ENCODE measurements around the gene WDR90. TPM values are rescaled to one million over a fixed set of nuclear protein-coding genes. Genes with fewer than 3 reads are reported as not detected.

Gene WDR90
- total RNA-seq (2021) = 61.8 and 68.2 TPM in 2 replicates
- long read RNA-seq, full-length matches to known transcripts = 5 of 29 reads
- long read RNA-seq, partial matches to known transcripts = 13 of 29 reads
- long read RNA-seq, other reads (novel, unspliced or antisense) = 11 of 29 reads

DNA sequence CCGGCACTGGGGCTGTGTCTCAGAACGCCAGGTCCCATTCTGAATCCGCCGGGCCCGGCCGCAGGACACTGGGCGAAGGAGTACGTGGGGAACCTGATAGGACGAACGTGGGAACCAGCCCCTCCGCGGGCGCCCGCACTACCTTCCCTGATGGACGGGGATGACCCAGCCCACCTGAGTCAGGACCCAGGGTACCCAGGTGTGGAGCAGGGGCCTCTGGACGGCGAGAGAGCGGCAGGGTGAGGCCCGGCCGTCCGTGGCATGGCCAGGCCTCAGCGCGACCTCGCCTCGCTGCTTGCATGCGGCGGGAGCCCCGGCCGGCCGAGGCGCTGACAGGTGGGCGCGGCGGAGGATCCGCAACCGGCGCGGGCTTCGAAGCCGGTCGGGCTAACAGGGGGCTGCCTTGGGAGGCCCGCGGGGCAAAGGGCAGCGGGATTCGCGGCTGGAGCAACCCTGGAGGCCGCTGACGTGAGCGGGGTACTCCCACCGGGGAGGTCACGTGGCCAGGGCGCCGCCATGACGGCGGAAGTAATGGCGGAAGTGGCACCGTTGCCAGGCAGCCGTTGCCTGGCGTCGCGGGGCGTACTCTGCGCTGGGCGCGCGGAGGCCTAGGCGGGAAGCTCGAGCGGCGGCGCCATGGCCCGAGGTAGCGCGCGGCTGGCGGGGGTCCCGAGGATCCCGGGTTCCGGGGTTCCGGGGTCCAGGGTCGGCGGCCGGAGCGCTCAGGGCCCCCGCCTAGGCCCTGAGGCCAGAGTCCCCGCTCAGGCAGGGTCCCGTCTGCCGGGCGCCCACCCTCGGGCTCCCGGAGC, at the start of gene WDR90:
TSS of gene WDR90 (plus strand) at position 585 of the 809 bp plus-strand sequence. CDS start at position 637, 52 bp downstream.
- Histone ChIP-seq H3K79me1 (ENCODE audit: insufficient read depth, low read depth, low read length, poor library complexity, severe bottlenecking) (no peaks in the 10 kb centered on the region), H2BK120ac (ENCODE audit: low read depth, low read length, poor library complexity, severe bottlenecking) (no peak within 1 kb of the TSS), H3K4me2 (ENCODE audit: insufficient read depth, insufficient read length, low read length) (peak within 1 kb of the TSS; percentile 43), H3K23me2 (ENCODE audit: insufficient read length, low read depth, low read length, poor library complexity, severe bottlenecking) (peaks cover 9% of the 10 kb centered on the region), H3K27me3 (ENCODE audit: insufficient read depth, low read length) (no peaks in the 10 kb centered on the region), H3K23ac (ENCODE audit: insufficient read length, low read depth, low read length) (no peak within 1 kb of the TSS), H2AFZ (ENCODE audit: low read length) (no peak within 1 kb of the TSS), H3K18ac (ENCODE audit: insufficient read length, low read depth, low read length) (no peak within 1 kb of the TSS), H3K14ac (ENCODE audit: insufficient read depth, low read length) (peak within 1 kb of the TSS; percentile 16; the same call in 1 of the 2 replicates), H3K27ac (ENCODE audit: insufficient read length, low read depth, low read length) (no peak within 1 kb of the TSS), H4K8ac (replicated peaks; ENCODE audit: insufficient read length, low read depth, low read length) (no peak within 1 kb of the TSS), H3T11ph (ENCODE audit: low read length) (no peak within 1 kb of the TSS), H3K79me2 (ENCODE audit: insufficient read depth, low read length) (no peaks in the 10 kb centered on the region), H2AK5ac (ENCODE audit: insufficient read length, low read length) (no peak within 1 kb of the TSS), H3K4ac (ENCODE audit: low read depth, low read length) (no peak within 1 kb of the TSS), H3K56ac (ENCODE audit: insufficient read length, low read depth, low read length) (no peak within 1 kb of the TSS), H2BK12ac (ENCODE audit: insufficient read length, low read depth, low read length) (no peak within 1 kb of the TSS), H3K9ac (ENCODE audit: extremely low read depth, insufficient read length, low read length) (peak within 1 kb of the TSS; percentile 23), H4K91ac (ENCODE audit: insufficient read length, low read depth, low read length) (no peak within 1 kb of the TSS), H2BK5ac (ENCODE audit: insufficient read length, low read length) (no peak within 1 kb of the TSS), H4K5ac (ENCODE audit: insufficient read length, low read depth, low read length) (no peak within 1 kb of the TSS), H2BK20ac (ENCODE audit: low read depth, low read length, poor library complexity, severe bottlenecking) (no peak within 1 kb of the TSS), H4K20me1 (ENCODE audit: control insufficient read depth, insufficient read depth, insufficient read length) (no peaks in the 10 kb centered on the region), H2BK15ac (ENCODE audit: low read depth, low read length) (no peak within 1 kb of the TSS), H3K4me1 (ENCODE audit: insufficient read depth, low read length) (no peaks in the 10 kb centered on the region), H3K9me3 (ENCODE audit: control insufficient read depth, low read depth, low read length) (no peaks in the 10 kb centered on the region)
- Mint-ChIP-seq H3K4me3 (peak within 1 kb of the TSS; percentile 74 to 84), H3K36me3 (ENCODE audit: insufficient read depth in 1 of 3, low read depth in 3 of 3) (peaks cover 2 to 11% (median 4%) of the 10 kb centered on the region in 3 experiments; a peak in 4 of 7 replicates), H3K27me3 (ENCODE audit: low read depth) (no peaks in the 10 kb centered on the region; the same call in 1 of the 2 replicates), H3K4me1 (peaks cover 2 to 12% of the 10 kb centered on the region in 2 experiments; a peak in 3 of 4 replicates), H3K9me3 (no peaks in the 10 kb centered on the region), H3K27ac (peak within 1 kb of the TSS in 1 of 3 experiments; percentile 83; a peak in 1 of 7 replicates)
- DNase-seq = peak; percentile 93
- no CpG with 5 or more reads among the region's 91 CpGs for WGBS (ENCODE audit: extremely low coverage, insufficient read length, low lambda C conversion rate)
- TF ChIP-seq, protein P1, sequence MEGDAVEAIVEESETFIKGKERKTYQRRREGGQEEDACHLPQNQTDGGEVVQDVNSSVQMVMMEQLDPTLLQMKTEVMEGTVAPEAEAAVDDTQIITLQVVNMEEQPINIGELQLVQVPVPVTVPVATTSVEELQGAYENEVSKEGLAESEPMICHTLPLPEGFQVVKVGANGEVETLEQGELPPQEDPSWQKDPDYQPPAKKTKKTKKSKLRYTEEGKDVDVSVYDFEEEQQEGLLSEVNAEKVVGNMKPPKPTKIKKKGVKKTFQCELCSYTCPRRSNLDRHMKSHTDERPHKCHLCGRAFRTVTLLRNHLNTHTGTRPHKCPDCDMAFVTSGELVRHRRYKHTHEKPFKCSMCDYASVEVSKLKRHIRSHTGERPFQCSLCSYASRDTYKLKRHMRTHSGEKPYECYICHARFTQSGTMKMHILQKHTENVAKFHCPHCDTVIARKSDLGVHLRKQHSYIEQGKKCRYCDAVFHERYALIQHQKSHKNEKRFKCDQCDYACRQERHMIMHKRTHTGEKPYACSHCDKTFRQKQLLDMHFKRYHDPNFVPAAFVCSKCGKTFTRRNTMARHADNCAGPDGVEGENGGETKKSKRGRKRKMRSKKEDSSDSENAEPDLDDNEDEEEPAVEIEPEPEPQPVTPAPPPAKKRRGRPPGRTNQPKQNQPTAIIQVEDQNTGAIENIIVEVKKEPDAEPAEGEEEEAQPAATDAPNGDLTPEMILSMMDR (conservative IDR thresholded peaks at IDR 0.05) = no peak
